Raji (cell line): ENCODE data around the gene TNFSF15.

Source experiments
- POLR2A ChIP-seq: IDR thresholded peaks from 2 replicates; pipeline ENCODE4 v1.6.1; 2011; ENCODE audit warnings: low read depth, low read length, control low read depth; ENCODE audit not compliant: insufficient read depth

TNFSF15 gene

DNA sequence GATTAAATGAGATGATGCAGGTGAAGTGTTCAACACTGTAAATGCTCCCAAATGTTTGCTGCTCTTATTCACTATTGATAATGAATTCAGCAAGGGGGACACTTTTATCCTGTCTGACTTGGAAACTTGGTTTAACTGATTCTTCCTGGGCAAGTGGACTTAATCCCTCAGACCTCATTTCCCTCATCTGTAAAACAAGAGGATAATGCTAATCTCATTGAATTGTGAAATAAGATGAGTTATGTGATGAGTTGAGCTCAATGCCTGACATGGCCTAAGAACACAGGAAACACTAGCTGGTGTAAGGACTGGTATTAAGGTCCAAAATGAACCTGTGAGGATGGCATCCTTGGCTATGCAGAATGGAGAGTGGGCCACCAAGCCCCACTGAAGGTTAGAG, 23.3 kb downstream of the TNFSF15 start:
- TF ChIP-seq POLR2A, result no peak

DNA sequence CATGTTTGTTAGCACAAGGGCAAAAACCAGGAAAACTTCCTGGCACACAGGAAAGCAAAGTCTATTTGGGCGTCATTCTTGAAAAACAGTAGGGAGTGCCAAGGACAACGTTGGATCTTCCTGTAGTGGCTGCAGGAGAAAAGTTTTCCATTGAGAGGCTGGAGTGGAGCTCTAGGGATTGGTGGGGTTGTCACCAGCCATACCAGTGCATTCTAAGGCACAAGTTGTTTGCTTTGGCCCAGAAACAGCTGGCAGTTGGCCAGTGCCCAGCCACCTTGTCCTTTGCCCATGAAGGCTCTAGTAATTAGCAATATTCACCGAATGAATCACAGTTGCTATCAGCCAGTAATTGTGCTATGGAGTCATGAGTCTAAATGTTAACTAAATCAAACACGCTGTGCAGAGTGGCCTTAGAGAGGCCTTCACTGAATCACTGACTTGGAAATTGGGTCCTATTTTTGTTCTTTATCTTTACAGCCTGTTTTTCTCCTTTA, 26.4 kb downstream of the TNFSF15 start:
- TF ChIP-seq POLR2A, result no peak

DNA sequence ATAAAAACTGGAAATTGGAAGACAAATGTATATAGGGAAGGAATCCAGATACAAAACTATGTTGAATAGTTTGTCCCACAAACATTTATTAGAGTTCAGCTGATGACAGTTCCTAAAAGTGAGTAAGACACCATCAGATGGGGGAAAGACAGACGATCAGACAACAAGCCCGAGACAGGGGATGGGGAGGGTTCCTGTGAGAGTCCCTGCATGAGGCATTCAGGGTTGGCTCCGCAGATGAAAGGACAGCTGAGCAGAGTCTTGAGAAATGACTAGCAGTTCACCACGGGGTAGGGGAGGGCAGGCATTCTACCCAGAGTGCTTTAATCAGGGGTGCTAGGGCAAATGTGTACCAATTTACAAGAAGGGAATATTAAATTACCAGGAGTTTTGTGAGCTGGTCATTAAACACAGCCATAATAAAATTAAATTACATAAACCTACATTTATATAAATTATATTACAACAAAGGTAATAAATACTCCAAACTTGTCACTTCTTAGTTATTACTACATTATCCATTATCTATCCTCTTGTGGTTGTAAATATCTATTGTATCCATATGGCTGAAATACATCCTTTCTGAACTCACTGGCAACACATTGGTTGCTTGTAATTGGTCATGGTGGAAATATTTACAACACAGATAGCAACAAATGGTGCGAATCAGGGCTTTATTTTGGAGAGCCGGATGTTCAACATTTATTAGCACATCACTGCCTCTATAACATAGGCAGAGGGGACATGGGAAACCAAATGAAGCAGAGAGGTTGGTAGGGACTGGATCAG, 27.8 kb downstream of the TNFSF15 start:
- TF ChIP-seq POLR2A, result no peak

GRCh38 chr9:114776683-114777399, 29.0 kb downstream of the TNFSF15 start:
- no peak for TF ChIP-seq POLR2A

- TF ChIP-seq POLR2A, result no peak
Measured at GRCh38 chr9:114775981-114776380, 29.9 kb downstream of the TNFSF15 start.

GRCh38 chr9:114775121-114775520, 30.7 kb downstream of the TNFSF15 start:
- no peak for TF ChIP-seq POLR2A

DNA sequence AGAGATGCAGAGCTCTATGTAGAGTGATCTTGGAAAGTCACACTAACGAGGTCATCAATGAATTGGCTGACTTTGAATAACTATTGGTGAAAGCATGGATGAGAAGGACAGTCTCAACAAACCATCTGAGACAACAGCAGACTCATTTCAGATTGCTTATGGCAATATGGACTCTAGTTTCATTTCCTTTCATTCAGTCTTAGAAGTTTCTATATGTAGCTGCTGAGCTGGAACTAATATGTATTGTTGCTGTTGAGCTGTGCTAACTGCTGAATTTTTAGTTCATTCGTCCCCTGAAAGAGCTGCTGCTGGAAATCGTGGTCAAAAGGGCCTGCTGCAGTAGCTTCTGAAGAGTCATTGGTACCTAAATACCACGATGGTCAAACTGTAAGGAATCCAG, 31.3 kb downstream of the TNFSF15 start:
- no peak for TF ChIP-seq POLR2A

- no peak for TF ChIP-seq POLR2A
Measured at GRCh38 chr9:114771889-114772288, 34.0 kb downstream of the TNFSF15 start.

GRCh38 chr9:114770991-114771390, 34.8 kb downstream of the TNFSF15 start:
- TF ChIP-seq POLR2A, result no peak

- no peak for TF ChIP-seq POLR2A
Measured at GRCh38 chr9:114769624-114770023, 36.2 kb downstream of the TNFSF15 start.

GRCh38 chr9:114763220-114763619, 42.6 kb downstream of the TNFSF15 start:
- no peak for TF ChIP-seq POLR2A

- TF ChIP-seq POLR2A, result no peak
Measured at GRCh38 chr9:114761523-114761922, 44.3 kb downstream of the TNFSF15 start.

DNA sequence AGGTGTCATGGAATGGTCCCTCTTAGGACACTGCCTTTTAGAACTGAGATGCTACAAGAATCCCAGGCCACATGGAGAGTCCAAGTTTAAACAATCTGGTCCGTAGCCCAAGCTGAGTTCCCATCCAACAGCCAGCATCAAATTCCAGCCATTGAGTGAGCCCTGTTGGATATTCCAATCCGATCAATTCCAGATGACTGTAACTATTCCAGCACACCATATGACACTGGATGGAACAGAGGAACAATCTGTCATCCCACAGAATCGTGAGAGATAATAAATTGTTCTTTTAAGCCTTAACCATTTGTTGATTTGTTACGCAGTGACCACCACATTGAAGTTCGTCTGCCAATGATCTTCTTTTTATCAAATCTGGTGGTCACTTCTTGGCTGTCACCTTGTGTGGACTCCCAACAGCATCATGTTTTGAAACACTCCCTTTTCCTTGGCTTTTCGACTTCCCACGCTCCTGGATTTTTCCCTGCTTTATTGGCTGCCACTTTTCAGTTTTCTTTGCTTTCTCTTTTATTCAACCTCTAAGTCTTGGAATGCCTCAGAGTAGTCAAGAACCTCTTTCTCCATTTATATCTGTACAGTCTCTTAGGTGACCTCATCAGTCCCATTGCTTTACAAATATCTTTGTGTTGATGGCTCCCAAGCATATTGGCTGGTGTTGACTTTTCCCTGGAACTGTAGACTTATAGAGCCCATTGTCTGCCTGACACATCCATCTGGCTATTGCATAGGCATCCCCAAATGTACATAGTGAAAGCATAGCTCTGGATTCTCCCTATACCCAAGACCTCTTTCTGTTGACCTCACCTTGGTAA, 46.1 kb downstream of the TNFSF15 start:
- TF ChIP-seq POLR2A, result no peak

DNA sequence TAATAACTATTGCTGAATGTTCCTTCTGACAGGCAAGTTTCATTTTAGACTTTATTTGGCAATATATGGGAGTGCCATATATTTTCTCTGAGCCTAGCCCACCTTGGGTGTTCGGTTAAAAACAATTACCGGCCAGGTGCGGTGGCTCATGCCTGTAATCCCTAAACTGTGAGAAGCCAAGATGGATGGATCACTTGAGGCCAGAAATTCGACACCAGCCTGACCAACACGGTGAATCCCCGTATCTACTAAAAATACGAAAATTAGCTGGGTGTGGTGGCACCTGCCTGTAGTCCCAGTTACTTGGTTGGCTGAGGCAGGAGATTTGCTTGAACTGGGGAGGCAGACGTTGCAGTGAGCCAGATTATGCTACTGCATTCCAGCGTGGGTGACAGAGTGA, 47.9 kb downstream of the TNFSF15 start:
- no peak for TF ChIP-seq POLR2A

GRCh38 chr9:114757395-114757794, 48.4 kb downstream of the TNFSF15 start:
- TF ChIP-seq POLR2A, result no peak
